GM12875 (cell line): Measurements from ENCODE around the gene UNG.

Source experiments
- H3K4me3 ChIP-seq: one replicate; pipeline ENCODE4 v1.5.1; 2011; ENCODE audit warnings: low read depth, low read length, control low read depth
- TF ChIP-seq, protein P1 (sequence below): IDR thresholded peaks from 2 replicates; pipeline ENCODE4 v1.5.1; 2011; ENCODE audit warnings: low read depth, mild to moderate bottlenecking, control low read depth, inconsistent platforms, low read length, moderate library complexity, borderline replicate concordance; ENCODE audit not compliant: insufficient read depth

UNG gene

DNA sequence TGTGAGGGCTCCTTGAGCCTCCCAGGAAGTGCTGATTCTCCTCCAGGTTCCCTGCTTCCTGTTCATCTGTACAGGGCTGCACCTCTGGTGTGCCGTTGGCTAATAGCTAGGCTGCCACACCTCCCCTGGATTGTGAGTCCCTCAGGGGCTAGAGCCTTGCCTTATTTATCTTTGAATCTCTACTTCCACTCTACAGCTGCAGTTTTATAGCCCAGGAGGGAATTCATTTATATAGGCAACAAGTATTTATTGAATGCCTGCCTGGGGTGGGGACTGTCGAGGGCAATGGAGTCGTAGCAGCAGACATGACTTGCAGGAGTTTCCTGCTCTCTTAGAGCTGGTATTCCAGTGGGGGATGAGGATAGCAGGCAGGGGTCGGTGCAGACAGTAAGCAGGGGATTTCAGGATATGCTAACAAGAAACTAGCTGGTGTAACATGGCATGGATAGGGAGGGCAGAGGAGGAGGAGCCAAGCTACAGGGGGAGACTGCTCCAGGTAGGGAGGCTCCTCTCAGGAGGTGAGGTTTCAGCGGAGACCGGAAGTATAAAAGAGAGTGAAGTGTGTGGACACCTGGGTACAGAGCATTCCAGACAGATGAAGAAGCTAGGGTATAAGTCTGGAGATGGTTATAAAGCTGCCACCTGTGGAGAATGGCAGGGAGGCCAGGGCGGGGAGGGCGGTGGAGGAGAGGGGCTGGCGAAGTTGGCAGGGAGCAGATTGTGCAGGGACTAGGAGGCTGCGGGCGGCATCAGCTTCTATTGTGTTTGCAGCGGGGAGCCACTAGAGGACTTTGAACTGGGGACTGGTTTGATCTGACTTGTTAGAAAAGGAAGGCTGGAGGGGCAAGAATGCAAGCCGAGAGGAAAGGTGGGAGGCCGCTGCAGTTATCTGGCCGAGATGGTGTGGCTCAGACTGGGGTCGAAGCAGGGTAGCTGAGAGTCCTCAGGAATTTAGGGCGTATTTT lies 27.8 kb upstream of the UNG start:
- TF ChIP-seq, protein P1, sequence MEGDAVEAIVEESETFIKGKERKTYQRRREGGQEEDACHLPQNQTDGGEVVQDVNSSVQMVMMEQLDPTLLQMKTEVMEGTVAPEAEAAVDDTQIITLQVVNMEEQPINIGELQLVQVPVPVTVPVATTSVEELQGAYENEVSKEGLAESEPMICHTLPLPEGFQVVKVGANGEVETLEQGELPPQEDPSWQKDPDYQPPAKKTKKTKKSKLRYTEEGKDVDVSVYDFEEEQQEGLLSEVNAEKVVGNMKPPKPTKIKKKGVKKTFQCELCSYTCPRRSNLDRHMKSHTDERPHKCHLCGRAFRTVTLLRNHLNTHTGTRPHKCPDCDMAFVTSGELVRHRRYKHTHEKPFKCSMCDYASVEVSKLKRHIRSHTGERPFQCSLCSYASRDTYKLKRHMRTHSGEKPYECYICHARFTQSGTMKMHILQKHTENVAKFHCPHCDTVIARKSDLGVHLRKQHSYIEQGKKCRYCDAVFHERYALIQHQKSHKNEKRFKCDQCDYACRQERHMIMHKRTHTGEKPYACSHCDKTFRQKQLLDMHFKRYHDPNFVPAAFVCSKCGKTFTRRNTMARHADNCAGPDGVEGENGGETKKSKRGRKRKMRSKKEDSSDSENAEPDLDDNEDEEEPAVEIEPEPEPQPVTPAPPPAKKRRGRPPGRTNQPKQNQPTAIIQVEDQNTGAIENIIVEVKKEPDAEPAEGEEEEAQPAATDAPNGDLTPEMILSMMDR = no peak
- H3K4me3 ChIP-seq = no peak overlapping the region

DNA sequence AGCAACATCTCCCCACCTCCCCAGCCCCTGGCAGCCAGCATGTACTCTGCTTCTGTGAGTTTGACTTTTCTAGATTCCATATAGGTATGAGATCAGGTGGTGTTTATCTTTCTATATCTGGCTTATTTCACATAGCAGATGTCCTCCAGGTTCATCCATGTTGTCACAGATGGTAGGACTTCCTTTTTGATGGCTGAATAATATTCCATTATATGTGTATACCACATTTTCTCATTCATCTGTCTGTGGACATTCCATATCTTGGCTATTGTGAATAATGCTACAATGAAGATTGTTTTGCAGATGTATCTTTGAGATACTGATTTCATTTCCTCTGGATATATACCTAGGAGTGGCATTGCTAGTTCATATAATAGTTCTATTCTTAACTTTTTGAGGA lies 22.5 kb upstream of the UNG start:
- TF ChIP-seq, protein P1 = no peak

GRCh38 chr12:109082751-109083150 lies 14.6 kb upstream of the UNG start:
- H3K4me3 ChIP-seq = no peak overlapping the region
- TF ChIP-seq, protein P1 = no peak

More for the DNA sequence above, 22.5 kb upstream of the UNG start:
- no peak overlapping the region for H3K4me3 ChIP-seq

DNA sequence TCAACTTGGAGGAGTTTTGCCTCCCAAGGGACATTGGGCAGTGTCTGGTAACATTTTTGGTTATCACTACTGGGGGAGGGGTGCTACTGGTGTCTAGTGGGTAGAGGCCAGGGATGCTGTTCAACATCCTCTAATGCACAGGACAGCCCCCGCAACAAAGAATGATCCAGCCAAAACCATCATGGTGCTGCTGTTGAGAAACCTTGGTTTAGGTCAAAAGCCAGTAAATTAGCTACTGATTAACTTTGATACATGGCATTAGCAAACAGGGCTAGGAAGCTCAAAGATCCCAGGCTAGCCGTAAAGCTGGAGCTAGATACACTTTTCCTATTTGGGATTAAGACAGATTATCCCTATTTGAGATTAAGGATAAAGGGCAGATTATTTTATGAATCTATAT lies 13.0 kb upstream of the UNG start:
- TF ChIP-seq, protein P1 = no peak
- no peak overlapping the region for H3K4me3 ChIP-seq

DNA sequence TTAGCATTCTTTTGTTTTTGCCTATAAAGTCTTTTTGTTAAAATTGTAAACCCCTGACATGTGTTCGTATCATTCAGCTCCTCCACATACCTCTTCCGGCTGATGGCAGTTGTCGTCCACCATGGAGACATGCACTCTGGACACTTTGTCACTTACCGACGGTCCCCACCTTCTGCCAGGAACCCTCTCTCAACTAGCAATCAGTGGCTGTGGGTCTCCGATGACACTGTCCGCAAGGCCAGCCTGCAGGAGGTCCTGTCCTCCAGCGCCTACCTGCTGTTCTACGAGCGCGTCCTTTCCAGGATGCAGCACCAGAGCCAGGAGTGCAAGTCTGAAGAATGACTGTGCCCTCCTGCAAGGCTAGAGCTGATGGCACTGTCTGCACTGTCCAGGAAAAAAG lies 11.8 kb upstream of the UNG start:
- TF ChIP-seq, protein P1 = no peak
- no peak overlapping the region for H3K4me3 ChIP-seq

DNA sequence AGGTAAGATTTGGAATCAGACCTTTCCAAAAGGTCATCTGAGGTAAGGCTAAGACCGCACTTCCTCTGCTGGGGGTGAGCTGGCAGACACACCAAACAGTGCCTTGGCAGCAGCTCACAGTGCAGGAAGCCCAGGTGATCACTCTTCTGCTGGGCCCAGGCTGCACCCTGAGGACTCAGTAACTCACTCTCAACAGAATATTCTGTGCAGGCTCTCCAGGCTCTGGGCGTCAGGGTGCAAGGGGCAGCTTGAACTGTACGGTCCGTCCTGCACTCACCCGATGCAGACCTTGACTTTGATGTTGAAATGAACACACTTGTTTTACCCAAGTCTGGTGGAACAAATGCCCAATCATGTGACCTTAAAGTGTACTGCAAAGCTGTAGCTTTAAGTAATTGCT lies 10.1 kb upstream of the UNG start:
- TF ChIP-seq, protein P1 = no peak
- no peak overlapping the region for H3K4me3 ChIP-seq

DNA sequence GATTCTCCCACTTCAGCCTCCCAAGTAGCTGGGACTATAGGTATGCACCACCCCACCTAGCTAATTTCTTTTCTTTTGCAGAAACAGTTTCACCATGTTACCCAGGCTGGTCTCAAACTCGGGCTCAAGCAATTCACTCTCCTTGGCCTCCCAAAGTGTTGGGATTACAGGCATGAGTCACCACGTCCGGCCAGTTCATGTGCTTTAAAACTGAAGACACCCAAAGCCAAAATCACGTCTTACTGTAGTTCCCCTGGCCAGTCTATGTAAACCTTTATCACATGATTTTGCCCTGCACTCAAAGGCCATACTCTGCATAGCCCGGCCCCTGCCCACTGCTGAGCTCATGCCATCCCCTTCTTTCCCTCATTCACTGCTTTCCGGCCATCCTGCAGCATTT lies 8.6 kb upstream of the UNG start:
- TF ChIP-seq, protein P1 = no peak
- no peak overlapping the region for H3K4me3 ChIP-seq
